IgD-negative memory B cell (primary cell): ENCODE measurements around the gene TMED7. TPM values are rescaled to one million over a fixed set of nuclear protein-coding genes. Genes with fewer than 3 reads are reported as not detected.
A peak's percentile ranks its signal among the peaks of the same experiment; 100 is the strongest.

Experiments used
- H3K27ac Mint-ChIP-seq, 3 donors: one replicate each; pipeline ENCODE4 v1.8.0; 2020 to 2022; ENCODE audit warnings: mild to moderate bottlenecking in 3 of 3, mixed read lengths in 3 of 3, moderate library complexity in 1 of 3
- H3K27me3 Mint-ChIP-seq: one replicate; pipeline ENCODE4 v1.8.0; 2021; ENCODE audit warnings: mixed read lengths
- H3K36me3 Mint-ChIP-seq: one replicate; pipeline ENCODE4 v1.8.0; 2020; ENCODE audit warnings: mild to moderate bottlenecking, mixed read lengths
- H3K4me1 Mint-ChIP-seq, 3 donors: one replicate each; pipeline ENCODE4 v1.8.0; 2020 to 2022; ENCODE audit warnings: mixed read lengths in 3 of 3, mild to moderate bottlenecking in 1 of 3
- H3K4me3 Mint-ChIP-seq, 4 donors: one replicate each; pipeline ENCODE4 v1.8.0; 2020 to 2022; ENCODE audit warnings: mild to moderate bottlenecking in 4 of 4, mixed read lengths in 4 of 4, moderate library complexity in 3 of 4
- H3K9me3 Mint-ChIP-seq, 3 donors: one replicate each; pipeline ENCODE4 v1.8.0; 2020 to 2021; ENCODE audit warnings: mixed read lengths in 3 of 3, mild to moderate bottlenecking in 1 of 3
- polyA plus RNA-seq: library from polyadenylated mRNA; unstranded; fragments of 300-500 nt; fragmentation: Illumina TruSeq; gene quantifications from one replicate; pipeline ENCODE4 v1.2.3, GENCODE V29; 2021

Gene TMED7
- polyA plus RNA-seq, 1 donor from 2014 or later, result 26.0 TPM

GRCh38 chr5:115607935-115608334 is 17.9 kb downstream of the TMED7 start:
- no peak overlapping the region for H3K4me3 Mint-ChIP-seq

GRCh38 chr5:115605436-115605835 is 20.4 kb downstream of the TMED7 start:
- peak overlapping the region in 2 of 3 donors; percentile 53 to 76 for H3K27ac Mint-ChIP-seq
- peaks cover 38 to 44% (median 44%) of the 10 kb centered on the region in 3 donors for H3K4me1 Mint-ChIP-seq
- no peaks in the 10 kb centered on the region for H3K9me3 Mint-ChIP-seq
- H3K36me3 Mint-ChIP-seq, result peaks cover 2% of the 10 kb centered on the region
- H3K27me3 Mint-ChIP-seq, result no peaks in the 10 kb centered on the region
- H3K4me3 Mint-ChIP-seq, result peak overlapping the region in 1 of 4 donors; percentile 88

More at GRCh38 chr5:115607935-115608334, 17.9 kb downstream of the TMED7 start:
- Mint-ChIP-seq H3K27me3 (no peaks in the 10 kb centered on the region), H3K36me3 (no peaks in the 10 kb centered on the region), H3K4me1 (peaks cover 29 to 37% (median 32%) of the 10 kb centered on the region in 3 donors), H3K27ac (no peak overlapping the region), H3K9me3 (no peaks in the 10 kb centered on the region)

GRCh38 chr5:115602591-115603125 is 23.2 kb downstream of the TMED7 start:
- peaks cover 2% of the 10 kb centered on the region for H3K36me3 Mint-ChIP-seq
- peaks cover 38 to 50% (median 45%) of the 10 kb centered on the region in 3 donors for H3K4me1 Mint-ChIP-seq

GRCh38 chr5:115601701-115602590 is 23.9 kb downstream of the TMED7 start, which contains the start of gene TICAM2:
TSS of gene TICAM2 (minus strand) at chr5:115602479. CDS start at chr5:115581256, 21,223 bp downstream.
- H3K4me3 Mint-ChIP-seq, result peak within 1 kb of the TSS; percentile 88 to 94 (median 90)
- peaks cover 40 to 50% (median 46%) of the 10 kb centered on the region in 3 donors for H3K4me1 Mint-ChIP-seq
- no peaks in the 10 kb centered on the region for H3K27me3 Mint-ChIP-seq
- peaks cover 2% of the 10 kb centered on the region for H3K36me3 Mint-ChIP-seq
- H3K9me3 Mint-ChIP-seq, result no peaks in the 10 kb centered on the region
- peak within 1 kb of the TSS; percentile 87 to 98 (median 95) for H3K27ac Mint-ChIP-seq

More at GRCh38 chr5:115602591-115603125, 23.2 kb downstream of the TMED7 start:
- no peaks in the 10 kb centered on the region for H3K27me3 Mint-ChIP-seq
- peak overlapping the region; percentile 87 to 98 (median 95) for H3K27ac Mint-ChIP-seq
- no peaks in the 10 kb centered on the region for H3K9me3 Mint-ChIP-seq
- peak overlapping the region; percentile 88 to 94 (median 90) for H3K4me3 Mint-ChIP-seq

GRCh38 chr5:115600766-115601165 is 25.1 kb downstream of the TMED7 start:
- Mint-ChIP-seq H3K4me1 (peaks cover 31 to 49% (median 46%) of the 10 kb centered on the region in 3 donors), H3K4me3 (peak overlapping the region; percentile 56 to 89 (median 79)), H3K9me3 (no peaks in the 10 kb centered on the region), H3K27ac (peak overlapping the region; percentile 85 to 95 (median 86)), H3K36me3 (peaks cover 2% of the 10 kb centered on the region), H3K27me3 (no peaks in the 10 kb centered on the region)

GRCh38 chr5:115599924-115600323 is 25.9 kb downstream of the TMED7 start:
- Mint-ChIP-seq H3K36me3 (peaks cover 2% of the 10 kb centered on the region), H3K4me3 (peak overlapping the region; percentile 72 to 89 (median 85)), H3K9me3 (no peaks in the 10 kb centered on the region), H3K27me3 (no peaks in the 10 kb centered on the region), H3K4me1 (peaks cover 28 to 50% (median 48%) of the 10 kb centered on the region in 3 donors), H3K27ac (peak overlapping the region; percentile 48 to 85 (median 73))

- peaks cover 26 to 49% (median 46%) of the 10 kb centered on the region in 3 donors for H3K4me1 Mint-ChIP-seq
- no peaks in the 10 kb centered on the region for H3K9me3 Mint-ChIP-seq
- peak overlapping the region; percentile 72 to 89 (median 85) for H3K4me3 Mint-ChIP-seq
- H3K27ac Mint-ChIP-seq, result peak overlapping the region; percentile 48 to 85 (median 73)
- no peaks in the 10 kb centered on the region for H3K27me3 Mint-ChIP-seq
- peaks cover 2% of the 10 kb centered on the region for H3K36me3 Mint-ChIP-seq
Observed at GRCh38 chr5:115599502-115599901, 26.3 kb downstream of the TMED7 start.

GRCh38 chr5:115594128-115595047 is 31.4 kb downstream of the TMED7 start:
- Mint-ChIP-seq H3K27ac (no peak overlapping the region), H3K36me3 (no peaks in the 10 kb centered on the region), H3K4me1 (peaks cover 5 to 18% (median 9%) of the 10 kb centered on the region in 3 donors), H3K4me3 (no peak overlapping the region), H3K27me3 (no peaks in the 10 kb centered on the region), H3K9me3 (no peaks in the 10 kb centered on the region)

- H3K27ac Mint-ChIP-seq, result no peak overlapping the region
- no peaks in the 10 kb centered on the region for H3K9me3 Mint-ChIP-seq
- no peaks in the 10 kb centered on the region for H3K27me3 Mint-ChIP-seq
- H3K4me1 Mint-ChIP-seq, result peaks cover 0 to 3% (median 0%) of the 10 kb centered on the region in 3 donors
- no peaks in the 10 kb centered on the region for H3K36me3 Mint-ChIP-seq
- H3K4me3 Mint-ChIP-seq, result no peak overlapping the region
Observed at GRCh38 chr5:115589043-115589442, 36.8 kb downstream of the TMED7 start.

GRCh38 chr5:115588640-115589039 is 37.2 kb downstream of the TMED7 start:
- peaks cover 0 to 3% (median 0%) of the 10 kb centered on the region in 3 donors for H3K4me1 Mint-ChIP-seq
- H3K4me3 Mint-ChIP-seq, result no peak overlapping the region
- no peak overlapping the region for H3K27ac Mint-ChIP-seq
- no peaks in the 10 kb centered on the region for H3K27me3 Mint-ChIP-seq
- H3K36me3 Mint-ChIP-seq, result no peaks in the 10 kb centered on the region
- H3K9me3 Mint-ChIP-seq, result no peaks in the 10 kb centered on the region

GRCh38 chr5:115586525-115587146 is 39.2 kb downstream of the TMED7 start:
- H3K9me3 Mint-ChIP-seq, result no peaks in the 10 kb centered on the region

GRCh38 chr5:115585265-115585664 is 40.6 kb downstream of the TMED7 start:
- peaks cover 3% of the 10 kb centered on the region for H3K36me3 Mint-ChIP-seq
- H3K27me3 Mint-ChIP-seq, result no peaks in the 10 kb centered on the region
- peaks cover 3 to 16% (median 9%) of the 10 kb centered on the region in 3 donors for H3K4me1 Mint-ChIP-seq
- H3K27ac Mint-ChIP-seq, result no peak overlapping the region
- H3K4me3 Mint-ChIP-seq, result no peak overlapping the region
- H3K9me3 Mint-ChIP-seq, result no peaks in the 10 kb centered on the region

More at GRCh38 chr5:115586525-115587146, 39.2 kb downstream of the TMED7 start:
- H3K27ac Mint-ChIP-seq, result no peak overlapping the region
- peaks cover 0 to 7% (median 3%) of the 10 kb centered on the region in 3 donors for H3K4me1 Mint-ChIP-seq
- H3K27me3 Mint-ChIP-seq, result no peaks in the 10 kb centered on the region
- no peaks in the 10 kb centered on the region for H3K36me3 Mint-ChIP-seq
- H3K4me3 Mint-ChIP-seq, result no peak overlapping the region

GRCh38 chr5:115584501-115584900 is 41.3 kb downstream of the TMED7 start:
- peaks cover 9 to 24% (median 16%) of the 10 kb centered on the region in 3 donors for H3K4me1 Mint-ChIP-seq
- no peaks in the 10 kb centered on the region for H3K9me3 Mint-ChIP-seq
- no peak overlapping the region for H3K27ac Mint-ChIP-seq
- no peaks in the 10 kb centered on the region for H3K27me3 Mint-ChIP-seq
- peaks cover 6% of the 10 kb centered on the region for H3K36me3 Mint-ChIP-seq
- no peak overlapping the region for H3K4me3 Mint-ChIP-seq

- peaks cover 15 to 34% (median 20%) of the 10 kb centered on the region in 3 donors for H3K4me1 Mint-ChIP-seq
- H3K36me3 Mint-ChIP-seq, result peaks cover 6% of the 10 kb centered on the region
- H3K9me3 Mint-ChIP-seq, result no peaks in the 10 kb centered on the region
- H3K27ac Mint-ChIP-seq, result no peak overlapping the region
- H3K27me3 Mint-ChIP-seq, result no peaks in the 10 kb centered on the region
- H3K4me3 Mint-ChIP-seq, result no peak overlapping the region
Observed at GRCh38 chr5:115583474-115583873, 42.4 kb downstream of the TMED7 start.
